Measurements from ENCODE around the gene BDP1. TPM values are rescaled to one million over a fixed set of nuclear protein-coding genes. Genes with fewer than 3 reads are reported as not detected.
A peak's percentile ranks its signal among the peaks of the same experiment; 100 is the strongest.
"Not testable (repeated sequence)": the region's sequence is repeated elsewhere in the genome, so short reads cannot be mapped to it uniquely, and the experiment has no call there.

BDP1 gene
- total and polyA plus RNA-seq, 2 donors = 11.3 to 77.4 TPM

GRCh38 chr5:71588533-71588885 is 133.1 kb downstream of the BDP1 start:
- 94% methylated on average over 2 of the region's 2 CpGs for WGBS
- Histone ChIP-seq H3K4me3 (ENCODE audit: low read depth, low read length) (no peak overlapping the region), H3K36me3 (ENCODE audit: insufficient read depth) (no peaks in the 10 kb centered on the region), H3K27ac (ENCODE audit: low read depth) (no peak overlapping the region), H3K4me1 (ENCODE audit: insufficient read depth) (peaks cover 4% of the 10 kb centered on the region)
- DNase-seq (ENCODE audit: extremely low spot score) = no peak

GRCh38 chr5:71589903-71590302 is 134.5 kb downstream of the BDP1 start:
- no peaks in the 10 kb centered on the region for H3K36me3 ChIP-seq (ENCODE audit: insufficient read depth)
- H3K4me3 ChIP-seq (ENCODE audit: low read depth, low read length) = no peak overlapping the region
- peaks cover 4% of the 10 kb centered on the region for H3K4me1 ChIP-seq (ENCODE audit: insufficient read depth)
- 86% methylated on average over 2 of the region's 2 CpGs for WGBS
- H3K27ac ChIP-seq (ENCODE audit: low read depth) = no peak overlapping the region
- DNase-seq (ENCODE audit: extremely low spot score) = no peak

- no peaks in the 10 kb centered on the region for H3K36me3 ChIP-seq (ENCODE audit: insufficient read depth)
- DNase-seq (ENCODE audit: extremely low spot score) = no peak
- H3K4me3 ChIP-seq (ENCODE audit: low read depth, low read length) = no peak overlapping the region
- no peak overlapping the region for H3K27ac ChIP-seq (ENCODE audit: low read depth)
- H3K4me1 ChIP-seq (ENCODE audit: insufficient read depth) = peaks cover 1% of the 10 kb centered on the region
Measured at GRCh38 chr5:71591100-71591499, 135.6 kb downstream of the BDP1 start.

DNA sequence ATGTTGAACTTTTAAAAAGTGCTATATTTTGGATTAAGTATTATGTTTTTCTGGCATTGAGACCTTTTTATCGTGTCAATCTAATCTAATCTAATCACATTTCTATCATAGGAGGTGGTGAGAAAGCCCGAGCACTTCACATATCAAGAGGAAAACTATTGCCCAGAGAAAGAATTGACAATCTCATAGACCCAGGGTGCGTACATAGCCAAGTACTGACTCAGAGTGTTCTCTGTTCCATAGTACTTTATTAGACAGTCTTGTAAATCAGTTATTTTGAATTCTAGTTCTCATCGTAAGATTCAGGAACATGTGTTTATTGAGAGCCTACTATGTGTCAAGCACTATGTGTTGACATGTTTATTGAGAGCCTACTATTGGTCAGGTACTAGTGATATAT is 140.7 kb downstream of the BDP1 start:
- Histone ChIP-seq H3K4me1 (ENCODE audit: insufficient read depth) (no peaks in the 10 kb centered on the region), H3K36me3 (ENCODE audit: insufficient read depth) (peaks cover 1% of the 10 kb centered on the region), H3K27ac (ENCODE audit: low read depth) (no peak overlapping the region), H3K4me3 (ENCODE audit: low read depth, low read length) (no peak overlapping the region)
- no peak for DNase-seq (ENCODE audit: extremely low spot score)
- WGBS = 88% methylated on average over 4 of the region's 4 CpGs

- no peak overlapping the region for H3K27ac ChIP-seq (ENCODE audit: low read depth)
Measured at GRCh38 chr5:71597001-71597400, 141.6 kb downstream of the BDP1 start.

GRCh38 chr5:71600783-71601182 is 145.3 kb downstream of the BDP1 start:
- no peaks in the 10 kb centered on the region for H3K4me1 ChIP-seq (ENCODE audit: insufficient read depth)
- 77% methylated on average over 1 of the region's 1 CpG for WGBS
- H3K36me3 ChIP-seq (ENCODE audit: insufficient read depth) = peaks cover 1% of the 10 kb centered on the region
- H3K4me3 ChIP-seq (ENCODE audit: low read depth, low read length) = no peak overlapping the region
- no peak overlapping the region for H3K27ac ChIP-seq (ENCODE audit: low read depth)
- no peak for DNase-seq (ENCODE audit: extremely low spot score)

More at GRCh38 chr5:71597001-71597400, 141.6 kb downstream of the BDP1 start:
- Histone ChIP-seq H3K4me1 (ENCODE audit: insufficient read depth) (no peaks in the 10 kb centered on the region), H3K36me3 (ENCODE audit: insufficient read depth) (peaks cover 1% of the 10 kb centered on the region), H3K4me3 (ENCODE audit: low read depth, low read length) (no peak overlapping the region)
- DNase-seq (ENCODE audit: extremely low spot score) = no peak
- 95% methylated on average over 1 of the region's 1 CpG for WGBS

DNA sequence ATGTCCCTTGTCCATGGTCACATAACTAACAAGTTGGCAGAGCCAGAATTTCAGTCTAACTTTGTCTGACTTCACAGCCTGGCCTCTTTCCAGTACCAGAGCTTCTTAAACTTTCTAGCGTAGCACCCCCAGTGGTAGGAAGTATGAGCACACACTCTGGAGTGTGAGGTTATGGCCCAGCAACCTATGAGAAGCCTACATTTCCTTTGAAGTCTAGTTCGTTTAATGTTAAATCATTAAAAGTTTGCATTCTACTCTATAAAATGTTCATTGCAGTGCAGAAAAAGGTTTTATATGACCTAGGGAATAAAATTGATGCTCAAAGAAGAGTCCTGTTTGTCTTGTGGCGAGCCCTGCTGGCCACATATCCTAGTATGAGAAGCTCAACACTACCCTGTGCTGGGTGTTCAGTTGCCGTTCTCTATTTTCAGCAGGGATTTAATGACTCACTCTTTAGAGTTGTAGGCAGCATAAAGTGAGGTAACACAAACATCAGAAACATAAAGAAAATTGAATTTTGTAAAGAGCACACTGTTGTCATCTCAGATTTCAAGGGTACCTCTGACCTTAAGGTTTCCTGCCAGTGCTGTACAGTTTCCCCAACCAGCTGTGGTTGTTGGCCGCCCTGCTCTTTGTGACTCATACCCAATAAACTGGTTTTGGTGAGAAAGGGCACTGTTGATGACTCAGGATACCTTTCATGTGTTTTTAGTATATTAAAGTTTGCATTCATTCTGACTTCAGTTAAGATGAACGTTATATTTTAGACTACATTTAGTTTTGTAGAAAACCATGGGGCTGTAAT is 146.0 kb downstream of the BDP1 start:
- H3K4me1 ChIP-seq (ENCODE audit: insufficient read depth) = no peaks in the 10 kb centered on the region
- WGBS = 54% methylated on average over 6 of the region's 6 CpGs
- DNase-seq (ENCODE audit: extremely low spot score) = peak; percentile 11
- peaks cover 1% of the 10 kb centered on the region for H3K36me3 ChIP-seq (ENCODE audit: insufficient read depth)
- H3K27ac ChIP-seq (ENCODE audit: low read depth) = no peak overlapping the region
- no peak overlapping the region for H3K4me3 ChIP-seq (ENCODE audit: low read depth, low read length)

- H3K27ac ChIP-seq (ENCODE audit: low read depth); H3K4me1 ChIP-seq (ENCODE audit: insufficient read depth); H3K4me3 ChIP-seq (ENCODE audit: low read depth, low read length); DNase-seq (ENCODE audit: extremely low spot score); H3K36me3 ChIP-seq (ENCODE audit: insufficient read depth): not testable (repeated sequence)
- WGBS = 95% methylated on average over 15 of the region's 16 CpGs
Measured at GRCh38 chr5:71609916-71610315, 154.5 kb downstream of the BDP1 start.

DNA sequence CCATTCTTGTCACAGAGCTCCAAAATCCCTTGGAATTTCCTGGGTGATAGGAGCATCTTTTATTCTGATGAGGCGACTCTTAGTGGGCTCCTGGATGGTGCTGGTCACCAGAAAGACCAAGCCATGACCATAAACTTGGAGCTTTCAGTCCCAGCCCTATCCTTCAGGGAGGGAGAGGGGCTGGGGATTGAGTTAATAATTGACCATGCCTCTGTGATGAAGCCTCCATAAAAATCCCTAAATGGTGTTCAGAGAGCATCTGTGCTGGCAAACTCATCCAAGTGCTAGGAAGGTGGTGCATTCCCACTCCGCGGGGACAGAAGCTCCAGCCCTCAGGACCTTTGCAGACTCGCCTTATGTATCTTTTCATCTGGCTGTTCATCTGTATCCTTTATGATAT is 160.4 kb downstream of the BDP1 start:
- 93% methylated on average over 4 of the region's 4 CpGs for WGBS
- H3K36me3 ChIP-seq (ENCODE audit: insufficient read depth) = peaks cover 1% of the 10 kb centered on the region
- no peak overlapping the region for H3K27ac ChIP-seq (ENCODE audit: low read depth)
- DNase-seq (ENCODE audit: extremely low spot score) = no peak
- H3K4me3 ChIP-seq (ENCODE audit: low read depth, low read length) = no peak overlapping the region
- no peaks in the 10 kb centered on the region for H3K4me1 ChIP-seq (ENCODE audit: insufficient read depth)

Small RNAs within 50 kb of the gene (small RNA-seq; reads per million reads assigned to genes)
- not detected for gene HMGN1P12

Other genes with a start within 250 kb of the BDP1 start
- gene MCCC2, start 131.7 kb downstream of the BDP1 start, total RNA-seq = 50.9 TPM
- 22.6 TPM for gene MCCC2, start 131.7 kb downstream of the BDP1 start, polyA plus RNA-seq